Adrenal gland (tissue), 12 donors: ENCODE data around the gene CISTR. TPM values are rescaled to one million over a fixed set of nuclear protein-coding genes. Genes with fewer than 3 reads are reported as not detected.

ENCODE experiments used
- DNase-seq, 7 donors: peaks; one replicate each; pipeline ENCODE4 v3.0.0-alpha.2; 2019 to 2020
- H3K27ac ChIP-seq, 5 donors: fragments of 200-600 bp; sonication (generic) in 4 of 5; 1 replicate in 3 of 5; 2 replicates in 2 of 5; pipeline versions ENCODE4 v1.5.1 to v1.8.0; 2016 to 2020; ENCODE audit warnings: mild to moderate bottlenecking in 1 of 5
- H3K27me3 ChIP-seq: fragments of 200-600 bp; 2 replicates; pipeline ENCODE4 v1.8.0; 2021
- H3K36me3 ChIP-seq, 2 donors: fragments of 200-600 bp; replicated peaks in 1 of 2; 1 replicate in 1 of 2; 2 replicates in 1 of 2; pipeline versions ENCODE4 v1.5.1 to v1.8.0; 2018 to 2022
- H3K4me1 ChIP-seq, 2 donors: fragments of 200-600 bp; replicated peaks in 1 of 2; 1 replicate in 1 of 2; 2 replicates in 1 of 2; pipeline versions ENCODE4 v1.5.1 to v1.8.0; 2018 to 2021
- H3K4me3 ChIP-seq, 4 donors: fragments of 200-600 bp; sonication (generic) in 3 of 4; one replicate each; pipeline ENCODE4 v1.5.1; 2016 to 2018
- H3K9me3 ChIP-seq, 3 donors: fragments of 200-600 bp; sonication (generic) in 1 of 3; replicated peaks in 1 of 3; 1 replicate in 2 of 3; 2 replicates in 1 of 3; pipeline versions ENCODE4 v1.5.1 to v1.8.0; 2016 to 2021
- POLR2A ChIP-seq, 2 donors: fragments of 450-650 bp; IDR thresholded peaks; one replicate each; pipeline ENCODE4 v1.6.1; 2017; ENCODE audit warnings: antibody characterized with exemption in 2 of 2, mild to moderate bottlenecking in 2 of 2, moderate library complexity in 1 of 2
- WGBS, 4 donors: extraction: QIAGEN DNeasy Blood & Tissue Kit in 2 of 4; methylation state at CpG; one replicate each; pipeline versions ENCODE4 v1.1.5 to v1.1.7; 2013 to 2017; 5-methylcytosine and 5-hydroxymethylcytosine counted together
- intact Hi-C, 2 donors: fragments of 100-400 bp; cut with DNase I; formaldehyde crosslinking; loops; one replicate each; pipeline versions ENCODE4 v1.14.1 to v1.15.0; 2022 to 2023
- polyA plus RNA-seq, 3 donors: library from polyadenylated mRNA; stranded (reverse); fragments of 200-250 nt in 2 of 3; fragments of 350-450 nt in 1 of 3; fragmentation: Illumina TruSeq in 1 of 3; extraction: RNeasy Lipid Tissue Mini Kit (QIAGEN cat#74804) in 1 of 3; gene quantifications; one replicate each; pipeline ENCODE4 v1.2.3, GENCODE V29; 2013 to 2014
- total RNA-seq, 9 donors: library from RNA; depleted of rRNA in 4 of 9; stranded (reverse); fragments of >200 nt in 4 of 9; fragments of 120-200 nt in 1 of 9; fragmentation: NEBNext Ultra II Directional in 1 of 9; extraction: Animal tissue kit (Norgen Biotek cat#: 25700) in 1 of 9; gene quantifications; one replicate each; pipeline versions ENCODE4 v1.1.0 to v1.2.4, GENCODE V29; 2013 to 2023
- TF ChIP-seq, protein P1 (sequence below), 6 experiments: fragments of 450-650 bp in 4 of 6; fragments of 200-600 bp in 2 of 6; sonication (generic) in 1 of 6; IDR thresholded peaks; 1 replicate in 5 of 6; 2 replicates in 1 of 6; pipeline versions ENCODE4 v1.5.1 to v1.8.0; 2016 to 2021; ENCODE audit warnings: antibody characterized with exemption in 6 of 6, mild to moderate bottlenecking in 2 of 6, moderate library complexity in 1 of 6
- donor health status: healthy with polysubstance abuse.
- donor health status: Bipolar disorder and iron deficiency.
- donor health status: DM: yes; HTN: yes; CAD: no.
- donor health status: DM: no; HTN: no; CAD: no.
- donor health status: DM: no; HTN: no; CAD: no.
- donor health status: DM: yes; HTN: yes; CAD: no.

CISTR gene
- total and polyA plus RNA-seq, 12 donors: not detected

- Histone ChIP-seq H3K27me3 (peaks cover 26% of the 10 kb centered on the region), H3K36me3 (no peaks in the 10 kb centered on the region), H3K4me1 (peaks cover 0 to 4% of the 10 kb centered on the region in 2 donors), H3K27ac (no peak overlapping the region), H3K4me3 (no peak overlapping the region), H3K9me3 (no peaks in the 10 kb centered on the region)
- DNase-seq: no peak
- 31 to 41% (median 35%) methylated on average over 7 of the region's 7 CpGs for WGBS, 4 donors
- intact Hi-C loops: no loop called here
- TF ChIP-seq, protein P1, sequence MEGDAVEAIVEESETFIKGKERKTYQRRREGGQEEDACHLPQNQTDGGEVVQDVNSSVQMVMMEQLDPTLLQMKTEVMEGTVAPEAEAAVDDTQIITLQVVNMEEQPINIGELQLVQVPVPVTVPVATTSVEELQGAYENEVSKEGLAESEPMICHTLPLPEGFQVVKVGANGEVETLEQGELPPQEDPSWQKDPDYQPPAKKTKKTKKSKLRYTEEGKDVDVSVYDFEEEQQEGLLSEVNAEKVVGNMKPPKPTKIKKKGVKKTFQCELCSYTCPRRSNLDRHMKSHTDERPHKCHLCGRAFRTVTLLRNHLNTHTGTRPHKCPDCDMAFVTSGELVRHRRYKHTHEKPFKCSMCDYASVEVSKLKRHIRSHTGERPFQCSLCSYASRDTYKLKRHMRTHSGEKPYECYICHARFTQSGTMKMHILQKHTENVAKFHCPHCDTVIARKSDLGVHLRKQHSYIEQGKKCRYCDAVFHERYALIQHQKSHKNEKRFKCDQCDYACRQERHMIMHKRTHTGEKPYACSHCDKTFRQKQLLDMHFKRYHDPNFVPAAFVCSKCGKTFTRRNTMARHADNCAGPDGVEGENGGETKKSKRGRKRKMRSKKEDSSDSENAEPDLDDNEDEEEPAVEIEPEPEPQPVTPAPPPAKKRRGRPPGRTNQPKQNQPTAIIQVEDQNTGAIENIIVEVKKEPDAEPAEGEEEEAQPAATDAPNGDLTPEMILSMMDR (IDR thresholded peaks at IDR 0.05): no peak
- TF ChIP-seq POLR2A (IDR thresholded peaks at IDR 0.05): no peak
Observed at GRCh38 chr12:53758081-53758729, 6.4 kb upstream of the CISTR start.

DNA sequence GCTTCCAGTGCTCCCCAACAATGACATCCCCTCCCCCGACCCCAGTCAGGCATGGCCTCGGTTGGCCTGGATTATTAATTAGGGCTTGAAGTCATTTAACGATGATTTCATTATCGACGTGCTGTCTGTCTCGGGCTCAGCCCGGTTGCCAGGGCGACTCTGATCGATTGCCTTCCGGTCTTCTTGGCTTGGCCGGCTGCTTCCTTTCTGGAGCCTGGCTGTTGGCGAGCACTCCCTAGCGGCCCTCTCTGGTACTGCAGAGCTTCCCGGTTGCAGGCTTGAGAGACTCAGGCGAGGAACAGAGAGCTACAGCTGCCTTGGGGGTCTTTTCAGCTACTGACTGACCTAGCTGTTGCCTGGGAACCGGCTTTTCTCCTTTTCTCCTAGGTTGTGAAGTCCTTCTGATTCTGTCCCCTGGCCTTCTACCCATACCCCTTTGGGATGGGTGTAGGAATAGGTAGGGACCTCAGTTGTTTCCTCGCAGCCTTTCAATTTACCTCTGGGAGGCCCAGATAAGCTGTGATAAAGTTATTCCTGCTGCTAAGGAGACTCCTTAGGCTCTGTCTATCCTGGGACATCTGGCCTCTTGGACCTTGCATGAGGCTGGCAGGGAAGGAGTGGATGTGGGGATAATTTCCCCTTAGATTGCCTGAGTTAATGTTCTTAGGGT is 5.5 kb upstream of the CISTR start:
- TF ChIP-seq, protein P1 (IDR thresholded peaks at IDR 0.05): peak; percentile 71 to 96 (median 84)
- no peak for TF ChIP-seq POLR2A (IDR thresholded peaks at IDR 0.05)
- Histone ChIP-seq H3K9me3 (no peaks in the 10 kb centered on the region), H3K4me3 (peak overlapping the region in 1 of 4 donors; percentile 23), H3K4me1 (peaks cover 0 to 4% of the 10 kb centered on the region in 2 donors), H3K27ac (no peak overlapping the region), H3K36me3 (no peaks in the 10 kb centered on the region), H3K27me3 (peaks cover 21% of the 10 kb centered on the region)
- intact Hi-C loops: no loop called here
- peak; percentile 78 to 92 (median 83) for DNase-seq
- WGBS, 4 donors: 8 to 9% (median 8%) methylated on average over 16 to 17 of the region's 17 CpGs

DNA sequence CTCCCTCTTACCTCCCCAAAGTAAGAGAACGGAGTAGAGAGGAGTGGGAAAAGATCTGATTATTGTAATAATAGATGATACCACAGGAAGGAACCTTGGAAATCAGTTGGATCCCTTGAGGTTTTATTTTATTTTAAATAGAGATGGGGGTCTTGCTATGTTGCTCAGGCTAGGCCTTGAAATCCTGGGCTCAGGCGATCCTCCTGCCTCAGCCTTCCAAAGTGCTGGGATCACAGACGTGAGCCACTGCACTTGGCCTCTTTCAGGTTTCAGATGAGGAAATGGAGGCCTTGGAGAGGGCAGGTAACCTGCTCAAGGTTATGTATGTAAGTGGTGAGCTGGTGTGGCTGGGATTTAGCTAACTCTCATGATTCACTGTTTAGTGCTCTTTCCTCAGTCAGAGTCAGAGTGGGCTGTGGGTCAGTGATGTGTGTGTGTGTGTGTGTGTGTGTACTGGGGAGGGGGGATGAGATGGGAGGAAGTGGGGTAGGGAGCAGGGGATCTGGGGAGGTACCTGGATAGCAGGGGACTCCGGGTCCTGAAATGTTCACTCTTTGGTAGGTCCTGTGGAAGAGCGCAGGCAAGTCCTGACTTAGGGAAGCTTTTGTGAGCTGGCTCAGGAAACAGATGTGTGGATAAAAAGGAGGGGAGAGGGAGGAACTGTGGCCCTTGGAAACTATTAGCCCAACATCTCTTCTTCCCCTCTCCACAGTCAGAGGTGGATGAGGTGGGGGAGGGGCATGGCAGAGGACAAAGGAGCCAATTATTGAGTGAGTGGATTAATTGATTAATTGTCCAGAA is 4.7 kb upstream of the CISTR start:
- Histone ChIP-seq H3K27me3 (peaks cover 22% of the 10 kb centered on the region), H3K36me3 (no peaks in the 10 kb centered on the region), H3K4me1 (peaks cover under 1 to 9% of the 10 kb centered on the region in 2 donors), H3K9me3 (no peaks in the 10 kb centered on the region), H3K27ac (no peak overlapping the region), H3K4me3 (peak overlapping the region in 1 of 4 donors; percentile 23)
- intact Hi-C loops: no loop called here
- no peak for TF ChIP-seq POLR2A (IDR thresholded peaks at IDR 0.05)
- TF ChIP-seq, protein P1 (IDR thresholded peaks at IDR 0.05): no peak
- no peak for DNase-seq
- WGBS, 4 donors: 73 to 89% (median 82%) methylated on average over 5 of the region's 5 CpGs

DNA sequence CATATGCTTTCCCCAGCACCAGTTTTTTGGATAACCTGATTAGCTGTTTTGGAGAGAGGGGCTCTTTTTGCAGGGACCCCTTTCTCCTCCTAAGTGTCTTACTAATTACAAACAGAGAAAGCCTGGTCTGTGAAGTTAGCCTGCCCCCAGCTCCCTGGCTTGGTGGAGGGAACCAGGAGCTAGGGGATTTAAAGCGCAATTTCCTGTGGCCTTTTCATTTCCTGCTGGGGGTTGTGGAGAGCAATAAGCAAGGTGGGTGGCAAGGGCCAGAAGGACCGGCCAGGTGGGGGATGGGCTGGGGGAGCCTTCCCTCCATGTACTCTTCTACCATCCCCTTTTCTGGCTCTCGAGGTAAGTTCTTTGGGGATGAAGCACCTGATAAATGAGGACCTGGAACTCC is 4.1 kb upstream of the CISTR start:
- no peak for DNase-seq

More for the DNA sequence above, 4.1 kb upstream of the CISTR start:
- Histone ChIP-seq H3K36me3 (no peaks in the 10 kb centered on the region), H3K4me3 (no peak overlapping the region), H3K27me3 (peaks cover 28% of the 10 kb centered on the region), H3K4me1 (peaks cover 6 to 15% of the 10 kb centered on the region in 2 donors), H3K9me3 (no peaks in the 10 kb centered on the region), H3K27ac (no peak overlapping the region)
- intact Hi-C loops: no loop called here
- TF ChIP-seq, protein P1 (IDR thresholded peaks at IDR 0.05): no peak
- no peak for TF ChIP-seq POLR2A (IDR thresholded peaks at IDR 0.05)
- 50 to 62% (median 52%) methylated on average over 3 of the region's 3 CpGs for WGBS, 4 donors
